ENCODE results near the gene ZNHIT2.

ZNHIT2 gene

DNA sequence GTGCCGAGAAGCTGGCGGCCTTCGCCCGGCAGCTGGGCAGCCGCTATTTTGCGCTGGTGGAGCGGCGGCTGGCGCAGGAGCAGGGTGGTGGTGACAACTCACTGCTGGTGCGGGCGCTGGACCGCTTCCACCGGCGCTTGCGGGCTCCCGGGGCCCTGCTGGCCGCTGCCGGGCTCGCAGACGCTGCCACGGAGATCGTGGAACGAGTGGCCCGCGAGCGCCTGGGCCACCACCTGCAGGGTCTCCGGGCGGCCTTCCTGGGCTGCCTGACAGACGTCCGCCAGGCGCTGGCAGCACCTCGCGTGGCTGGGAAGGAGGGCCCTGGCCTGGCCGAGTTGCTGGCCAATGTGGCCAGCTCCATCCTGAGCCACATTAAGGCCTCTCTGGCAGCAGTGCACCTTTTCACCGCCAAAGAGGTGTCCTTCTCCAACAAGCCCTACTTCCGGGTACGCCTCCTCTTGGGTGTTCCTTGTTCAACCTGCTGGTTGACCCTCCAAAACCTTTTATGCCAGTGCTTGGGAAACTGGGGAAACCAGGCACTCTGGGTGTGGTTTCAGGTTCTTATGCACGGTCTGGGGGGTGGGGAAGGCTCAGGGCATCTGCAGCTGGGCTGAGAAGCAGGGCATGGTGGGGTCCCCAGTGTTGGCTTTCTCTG, 8.9 kb downstream of the ZNHIT2 start:
- TF ChIP-seq, protein P1, sequence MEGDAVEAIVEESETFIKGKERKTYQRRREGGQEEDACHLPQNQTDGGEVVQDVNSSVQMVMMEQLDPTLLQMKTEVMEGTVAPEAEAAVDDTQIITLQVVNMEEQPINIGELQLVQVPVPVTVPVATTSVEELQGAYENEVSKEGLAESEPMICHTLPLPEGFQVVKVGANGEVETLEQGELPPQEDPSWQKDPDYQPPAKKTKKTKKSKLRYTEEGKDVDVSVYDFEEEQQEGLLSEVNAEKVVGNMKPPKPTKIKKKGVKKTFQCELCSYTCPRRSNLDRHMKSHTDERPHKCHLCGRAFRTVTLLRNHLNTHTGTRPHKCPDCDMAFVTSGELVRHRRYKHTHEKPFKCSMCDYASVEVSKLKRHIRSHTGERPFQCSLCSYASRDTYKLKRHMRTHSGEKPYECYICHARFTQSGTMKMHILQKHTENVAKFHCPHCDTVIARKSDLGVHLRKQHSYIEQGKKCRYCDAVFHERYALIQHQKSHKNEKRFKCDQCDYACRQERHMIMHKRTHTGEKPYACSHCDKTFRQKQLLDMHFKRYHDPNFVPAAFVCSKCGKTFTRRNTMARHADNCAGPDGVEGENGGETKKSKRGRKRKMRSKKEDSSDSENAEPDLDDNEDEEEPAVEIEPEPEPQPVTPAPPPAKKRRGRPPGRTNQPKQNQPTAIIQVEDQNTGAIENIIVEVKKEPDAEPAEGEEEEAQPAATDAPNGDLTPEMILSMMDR (IDR thresholded peaks at IDR 0.05; ENCODE audit: low read depth, low read length), result no peak
- H3K9me3 ChIP-seq, result no peaks in the 10 kb centered on the region

DNA sequence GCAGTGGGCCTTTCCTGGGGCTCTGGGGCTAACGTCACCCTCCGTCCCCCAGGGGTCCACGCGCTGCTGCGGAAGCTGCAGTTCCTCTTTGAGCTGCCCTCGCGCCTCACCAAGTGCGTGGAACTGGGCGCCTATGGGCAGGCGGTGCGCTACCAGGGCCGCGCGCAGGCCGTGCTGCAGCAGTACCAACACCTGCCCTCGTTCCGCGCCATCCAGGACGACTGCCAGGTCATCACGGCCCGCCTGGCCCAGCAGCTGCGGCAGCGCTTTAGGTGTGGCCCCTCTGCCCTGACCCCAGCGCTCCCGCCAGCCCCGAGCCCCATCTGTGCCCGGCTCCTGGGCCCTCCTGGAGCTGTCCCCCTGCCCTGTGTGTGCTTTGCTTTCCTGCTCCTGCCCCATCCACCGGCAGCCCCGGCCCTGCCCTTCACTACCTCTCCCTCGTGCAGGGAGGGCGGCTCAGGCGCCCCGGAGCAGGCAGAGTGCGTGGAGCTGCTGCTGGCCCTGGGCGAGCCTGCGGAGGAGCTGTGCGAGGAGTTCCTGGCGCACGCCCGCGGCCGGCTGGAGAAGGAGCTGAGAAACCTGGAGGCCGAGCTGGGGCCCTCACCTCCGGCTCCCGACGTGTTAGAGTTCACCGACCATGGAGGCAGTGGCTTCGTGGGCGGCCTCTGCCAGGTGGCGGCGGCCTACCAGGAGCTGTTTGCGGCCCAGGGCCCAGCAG, 9.6 kb downstream of the ZNHIT2 start:
- Histone ChIP-seq H3K27me3 (no peaks in the 10 kb centered on the region), H3K4me1 (peaks cover 5% of the 10 kb centered on the region), H3K4me3 (ENCODE audit: low read depth, low read length) (no peak overlapping the region), H3K9me3 (no peaks in the 10 kb centered on the region), H3K36me3 (peaks cover 5% of the 10 kb centered on the region)
- no peak for DNase-seq
- TF ChIP-seq, protein P1 (IDR thresholded peaks at IDR 0.05; ENCODE audit: low read depth, low read length), result no peak

More for the DNA sequence above, 8.9 kb downstream of the ZNHIT2 start:
- Histone ChIP-seq H3K27me3 (no peaks in the 10 kb centered on the region), H3K4me1 (peaks cover 5% of the 10 kb centered on the region), H3K36me3 (peaks cover 5% of the 10 kb centered on the region), H3K4me3 (ENCODE audit: low read depth, low read length) (no peak overlapping the region)
- no peak for DNase-seq

DNA sequence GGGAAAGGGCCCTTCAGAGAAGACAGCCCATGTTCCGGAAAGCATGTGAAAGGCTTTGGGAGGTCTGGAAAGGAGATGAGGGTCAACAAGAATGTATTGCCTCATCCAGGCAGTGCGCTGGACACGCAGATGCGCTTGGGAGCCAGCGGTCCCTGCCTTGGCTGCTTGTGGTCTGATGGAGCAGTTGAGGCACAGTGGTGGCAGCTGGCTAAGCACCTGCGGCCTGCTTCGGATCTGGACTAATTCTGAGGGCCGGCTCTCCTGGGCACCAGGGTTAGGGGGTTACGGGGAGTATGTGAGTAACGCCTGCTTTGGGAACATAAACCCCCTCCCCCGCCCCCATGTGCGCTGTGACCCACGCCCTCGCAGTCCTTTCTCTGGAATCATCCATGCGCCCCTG, 10.4 kb downstream of the ZNHIT2 start:
- Histone ChIP-seq H3K27me3 (no peaks in the 10 kb centered on the region), H3K4me1 (peaks cover 5% of the 10 kb centered on the region), H3K9me3 (no peaks in the 10 kb centered on the region), H3K4me3 (ENCODE audit: low read depth, low read length) (no peak overlapping the region), H3K36me3 (peaks cover 5% of the 10 kb centered on the region)
- TF ChIP-seq, protein P1 (IDR thresholded peaks at IDR 0.05; ENCODE audit: low read depth, low read length), result no peak
- no peak for DNase-seq

DNA sequence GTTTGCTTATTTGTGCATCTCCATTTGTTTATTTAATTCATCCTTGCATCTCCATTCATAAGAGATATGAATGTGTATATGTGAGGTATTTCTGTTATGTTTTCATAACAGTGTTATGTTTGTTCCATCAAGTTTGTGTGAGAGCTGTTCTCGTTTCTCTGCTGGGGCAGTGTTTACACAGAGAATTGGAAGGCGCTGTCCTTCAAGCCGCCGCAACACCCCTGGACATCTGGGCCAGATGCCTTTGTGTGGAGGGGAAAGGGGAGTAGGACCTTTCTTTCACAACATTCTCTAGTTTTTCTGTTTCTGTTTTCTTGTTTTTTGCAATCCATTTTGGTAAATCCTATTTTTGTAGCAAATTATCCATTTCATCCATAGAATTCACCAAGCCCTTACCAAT, 12.9 kb downstream of the ZNHIT2 start:
- H3K36me3 ChIP-seq, result peaks cover 3% of the 10 kb centered on the region

DNA sequence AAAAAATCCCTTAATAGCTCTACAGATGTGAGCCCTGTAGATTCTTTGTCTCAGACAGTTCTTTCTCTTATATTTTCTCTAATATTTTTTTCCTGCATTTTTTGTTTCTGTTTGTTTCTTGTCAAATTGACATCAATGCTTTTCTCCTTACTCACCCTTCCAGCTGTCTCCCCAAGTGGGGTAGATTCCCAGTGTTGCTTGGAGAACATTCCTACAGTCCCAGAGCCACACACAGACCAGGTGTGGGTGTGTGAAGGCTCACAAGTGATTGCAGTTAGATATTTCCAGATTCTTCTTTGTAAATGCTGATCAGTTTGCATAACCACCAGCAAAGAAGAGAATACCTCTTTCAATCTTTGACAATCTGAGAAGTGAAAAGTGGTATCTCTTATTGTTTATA, 14.0 kb downstream of the ZNHIT2 start:
- Histone ChIP-seq H3K4me1 (no peaks in the 10 kb centered on the region), H3K9me3 (no peaks in the 10 kb centered on the region), H3K36me3 (no peaks in the 10 kb centered on the region), H3K4me3 (ENCODE audit: low read depth, low read length) (no peak overlapping the region), H3K27me3 (no peaks in the 10 kb centered on the region)
- TF ChIP-seq, protein P1 (IDR thresholded peaks at IDR 0.05; ENCODE audit: low read depth, low read length), result no peak
- DNase-seq, result no peak

More for the DNA sequence above, 12.9 kb downstream of the ZNHIT2 start:
- no peaks in the 10 kb centered on the region for H3K27me3 ChIP-seq
- TF ChIP-seq, protein P1 (IDR thresholded peaks at IDR 0.05; ENCODE audit: low read depth, low read length), result no peak
- H3K9me3 ChIP-seq, result no peaks in the 10 kb centered on the region
- no peaks in the 10 kb centered on the region for H3K4me1 ChIP-seq
- no peak for DNase-seq
- no peak overlapping the region for H3K4me3 ChIP-seq (ENCODE audit: low read depth, low read length)

Measured in BE2C (cell line).